Epithelial cell of prostate (primary cell): ENCODE results near the gene SVBP.
"Not testable (repeated sequence)": the region's sequence is repeated elsewhere in the genome, so short reads cannot be mapped to it uniquely, and the experiment has no call there.

Experiments used
- DNase-seq: peaks from one replicate; pipeline ENCODE4 v3.0.0-alpha.2; 2011; ENCODE audit warnings: low read depth, low spot score
- H3K27ac ChIP-seq: fragments of 450-650 bp; 2 replicates; pipeline ENCODE4 v1.5.1; 2017; ENCODE audit warnings: mild to moderate bottlenecking

The SVBP gene

GRCh38 chr1:42816585-42817439 is at the start of gene SVBP, which contains the start of gene ERMAP:
TSS of gene SVBP (minus strand) at chr1:42817397. CDS start at chr1:42816544, 853 bp downstream.
TSS of gene ERMAP (plus strand) at chr1:42817122. CDS start at chr1:42830449, 13,327 bp downstream.
- peak; percentile 10 for DNase-seq
- peak within 1 kb of the TSS; percentile 91 for H3K27ac ChIP-seq

DNA sequence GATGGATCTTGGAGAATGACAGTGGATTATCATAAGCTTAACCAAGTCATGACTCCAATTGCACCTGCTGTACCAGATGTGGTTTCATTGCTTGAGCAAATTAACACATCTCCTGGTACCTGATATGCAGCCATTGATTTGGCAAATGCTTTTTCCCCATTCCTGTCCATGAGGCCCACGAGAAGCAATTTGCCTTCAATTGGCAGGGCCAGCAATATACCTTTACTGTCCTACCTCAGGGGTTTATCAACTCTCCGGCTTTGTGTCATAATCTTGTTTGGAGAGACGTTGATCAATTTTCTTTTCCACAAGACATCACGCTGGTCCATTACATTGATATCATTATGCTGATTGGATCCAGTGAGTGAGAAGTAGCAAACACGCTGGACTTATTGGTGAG is 49.4 kb upstream of the SVBP start:
- DNase-seq, result no peak
- no peak overlapping the region for H3K27ac ChIP-seq

DNA sequence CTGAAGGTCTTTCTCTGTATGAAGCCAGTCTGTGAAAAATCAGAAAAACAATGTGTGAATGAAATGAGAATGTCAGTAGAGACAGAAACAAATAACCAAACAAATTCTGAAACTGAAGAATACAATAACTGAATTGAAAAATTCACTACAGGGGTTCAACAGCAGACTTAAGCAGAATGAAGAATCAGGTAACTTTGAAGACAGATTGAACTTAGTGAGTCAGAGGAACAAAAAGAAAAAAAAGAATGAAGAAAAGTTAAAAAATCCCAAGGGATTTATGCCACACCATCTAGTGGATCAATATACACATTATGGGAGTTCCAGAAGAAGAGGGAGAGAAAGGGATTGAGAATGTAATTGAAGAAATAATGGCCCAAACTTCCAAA is 43.8 kb upstream of the SVBP start:
- H3K27ac ChIP-seq, result no peak overlapping the region
- no peak for DNase-seq

- no peak for DNase-seq
Observed at GRCh38 chr1:42860339-42861013, 43.3 kb upstream of the SVBP start.

GRCh38 chr1:42859366-42859765 is 42.2 kb upstream of the SVBP start:
- H3K27ac ChIP-seq, DNase-seq: not testable (repeated sequence)

More at GRCh38 chr1:42860339-42861013, 43.3 kb upstream of the SVBP start:
- H3K27ac ChIP-seq, result no peak overlapping the region

DNA sequence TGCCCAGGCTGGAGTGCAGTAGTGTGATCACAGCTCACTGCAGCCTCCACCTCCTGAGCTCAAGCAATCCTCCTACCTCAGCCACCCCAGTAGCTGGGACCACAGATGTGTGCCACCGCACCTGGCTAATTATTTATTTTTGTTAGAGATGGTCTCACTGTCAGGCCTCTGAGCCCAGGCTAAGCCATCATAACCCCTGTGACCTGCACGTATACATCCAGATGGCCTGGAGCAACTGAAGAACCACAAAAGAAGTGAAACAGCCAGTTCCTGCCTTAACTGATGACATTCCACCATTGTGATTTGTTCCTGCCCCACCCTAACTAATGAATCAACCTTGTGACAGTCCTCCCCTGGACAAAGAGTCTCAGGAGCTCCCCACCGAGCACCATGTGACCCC is 39.4 kb upstream of the SVBP start:
- not testable (repeated sequence) for DNase-seq

DNA sequence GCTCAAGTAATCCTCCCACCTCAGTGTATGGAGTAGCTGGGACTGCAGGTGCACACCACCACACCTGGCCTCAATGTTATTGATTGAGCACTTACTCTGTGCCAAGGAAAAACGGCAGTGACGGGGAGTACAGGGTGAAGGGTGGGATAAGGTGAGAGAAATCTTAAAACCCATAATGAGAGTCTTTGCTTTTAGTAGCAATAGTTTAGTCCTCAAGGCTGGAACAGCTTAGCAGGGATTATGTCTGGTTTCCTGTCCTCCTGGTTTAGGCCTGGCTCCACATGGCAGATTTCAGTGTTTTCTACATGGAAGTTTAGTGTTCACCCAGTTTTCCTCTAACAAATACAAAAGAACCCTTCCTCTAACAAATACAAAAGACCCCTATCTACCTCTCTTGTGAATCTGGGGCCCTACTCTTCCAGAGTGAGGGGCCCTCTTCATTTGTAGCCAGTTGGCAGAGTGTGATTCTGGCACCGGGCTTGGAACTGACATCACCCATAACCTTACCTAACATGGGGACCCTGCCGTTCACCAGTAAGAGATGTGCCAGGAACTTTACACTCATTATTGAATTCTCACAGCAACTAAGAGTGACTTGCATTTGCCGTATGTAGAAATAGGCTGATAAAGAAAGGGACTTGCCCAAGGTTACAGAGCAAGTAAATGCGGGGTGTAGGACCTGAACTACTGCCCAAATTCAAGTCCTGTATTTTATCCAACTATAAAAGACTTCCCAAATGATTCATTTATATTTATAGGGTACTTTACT is 36.1 kb upstream of the SVBP start:
- no peak overlapping the region for H3K27ac ChIP-seq
- no peak for DNase-seq

More for the DNA sequence above, 39.4 kb upstream of the SVBP start:
- H3K27ac ChIP-seq, result not testable (repeated sequence)

DNA sequence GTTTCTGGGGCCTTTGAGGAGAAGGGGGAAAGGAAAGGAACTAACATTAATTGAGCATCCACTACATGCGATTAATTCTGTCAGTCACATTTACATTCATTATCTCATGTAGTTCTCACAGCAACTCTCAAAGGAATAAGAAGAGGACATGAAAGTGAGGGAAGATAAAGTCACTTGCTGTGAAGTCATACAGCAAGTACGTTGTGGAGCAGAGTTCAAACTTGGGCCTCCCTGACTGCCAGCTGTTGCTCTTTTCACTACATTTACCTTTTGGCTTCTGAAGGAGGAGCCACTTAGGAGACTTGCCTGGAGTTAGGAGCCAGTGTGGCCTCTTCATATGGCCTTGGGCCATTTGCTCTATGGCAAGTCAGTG is 35.4 kb upstream of the SVBP start:
- DNase-seq, result no peak

GRCh38 chr1:42851960-42852607 is 34.9 kb upstream of the SVBP start:
- no peak for DNase-seq
- no peak overlapping the region for H3K27ac ChIP-seq

More for the DNA sequence above, 35.4 kb upstream of the SVBP start:
- H3K27ac ChIP-seq, result no peak overlapping the region

DNA sequence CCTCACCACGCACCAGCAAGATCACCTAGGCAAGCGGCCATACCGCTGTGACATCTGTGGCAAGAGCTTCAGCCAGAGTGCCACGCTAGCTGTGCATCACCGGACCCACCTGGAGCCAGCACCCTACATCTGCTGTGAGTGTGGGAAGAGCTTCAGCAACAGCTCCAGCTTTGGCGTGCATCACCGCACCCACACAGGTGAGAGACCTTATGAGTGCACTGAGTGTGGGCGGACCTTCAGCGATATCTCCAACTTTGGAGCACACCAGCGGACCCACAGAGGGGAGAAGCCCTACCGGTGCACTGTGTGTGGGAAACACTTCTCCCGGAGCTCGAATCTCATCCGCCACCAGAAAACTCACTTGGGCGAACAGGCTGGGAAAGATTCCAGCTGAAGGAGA is 34.2 kb upstream of the SVBP start:
- DNase-seq, result no peak
- no peak overlapping the region for H3K27ac ChIP-seq

DNA sequence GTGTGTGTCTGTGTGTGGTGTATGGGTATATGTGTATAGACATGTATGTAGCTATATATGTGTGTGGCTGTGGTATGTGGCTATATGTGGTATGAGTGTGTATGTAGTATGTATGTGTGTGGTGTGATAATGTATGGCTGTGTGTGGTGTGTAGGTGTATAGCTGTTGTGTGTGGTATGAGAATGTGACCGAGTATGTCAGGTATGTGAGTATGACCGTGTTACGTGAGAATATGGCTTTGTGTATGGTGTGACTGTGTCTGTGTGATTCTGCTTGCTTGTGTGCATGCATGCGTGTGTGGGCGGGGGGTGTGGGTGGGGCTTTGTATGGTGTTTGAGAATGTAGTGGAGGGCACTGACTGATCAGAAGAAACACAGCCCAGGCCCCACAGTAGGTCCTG is 32.7 kb upstream of the SVBP start:
- H3K27ac ChIP-seq, result no peak overlapping the region
- DNase-seq, result no peak

- no peak overlapping the region for H3K27ac ChIP-seq
- no peak for DNase-seq
Observed at GRCh38 chr1:42848823-42849537, 31.8 kb upstream of the SVBP start.

DNA sequence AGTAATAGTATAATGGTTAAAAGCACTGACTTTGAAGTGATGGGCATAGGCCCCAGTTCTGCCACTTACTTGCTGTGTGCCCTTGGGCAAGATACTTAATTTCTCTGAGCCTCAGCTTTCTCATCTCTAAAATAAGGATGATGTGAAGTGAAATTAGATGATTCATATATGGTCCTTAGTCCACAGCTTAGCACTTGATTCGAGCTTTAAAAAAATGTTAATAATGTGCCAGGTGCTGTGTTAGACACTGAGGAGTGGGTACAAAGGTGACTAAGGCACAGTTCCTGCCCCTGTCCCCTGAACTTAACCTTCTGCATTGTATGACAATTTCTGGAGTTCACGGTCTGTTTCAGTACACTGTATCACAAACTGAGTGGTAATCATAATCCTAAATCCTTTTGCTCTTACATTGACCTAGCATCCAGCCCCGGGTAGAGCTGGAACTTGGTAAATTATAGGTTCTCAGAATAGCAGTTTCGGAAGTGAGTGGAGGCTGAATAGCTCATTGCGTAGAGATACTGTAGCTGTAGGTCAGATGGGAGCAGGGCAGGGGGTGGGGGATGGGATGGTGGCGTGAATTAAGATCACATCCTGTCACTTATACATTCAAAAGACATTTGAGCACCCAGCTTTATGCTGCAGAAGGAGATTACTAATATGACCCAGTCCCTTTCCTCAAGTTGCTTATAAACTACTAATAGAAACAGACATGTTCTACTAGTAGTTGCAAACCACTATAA is 30.7 kb upstream of the SVBP start:
- no peak overlapping the region for H3K27ac ChIP-seq
- no peak for DNase-seq

GRCh38 chr1:42847111-42847595 is 30.0 kb upstream of the SVBP start:
- no peak for DNase-seq
- no peak overlapping the region for H3K27ac ChIP-seq

- no peak within 1 kb of the TSS for H3K27ac ChIP-seq
- DNase-seq, result peak; percentile 86
Observed at GRCh38 chr1:42846257-42847110, 29.3 kb upstream of the SVBP start, which contains the start of gene ZNF691. TSS of gene ZNF691 (plus strand) at chr1:42846613. CDS start at chr1:42849659, 3,046 bp downstream.

DNA sequence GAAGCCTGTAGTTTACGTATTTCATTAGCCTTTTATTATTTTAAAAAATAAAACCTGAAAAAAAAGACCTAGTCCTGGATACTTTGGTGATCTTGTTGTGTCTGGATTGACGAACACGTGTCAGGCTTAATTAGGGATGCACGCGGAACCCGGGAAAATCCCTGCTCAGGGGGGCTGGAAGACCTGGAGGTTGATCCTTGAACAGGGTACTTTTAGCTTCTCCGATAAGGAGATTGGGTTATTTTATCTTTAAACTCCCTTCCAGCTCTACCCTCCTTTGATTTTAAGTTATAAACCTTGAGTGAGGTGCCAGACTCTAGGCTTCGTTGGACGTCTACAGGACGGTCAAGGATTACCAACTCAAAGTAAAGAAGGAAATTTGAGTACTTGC is 28.7 kb upstream of the SVBP start:
- no peak for DNase-seq
- no peak overlapping the region for H3K27ac ChIP-seq

DNA sequence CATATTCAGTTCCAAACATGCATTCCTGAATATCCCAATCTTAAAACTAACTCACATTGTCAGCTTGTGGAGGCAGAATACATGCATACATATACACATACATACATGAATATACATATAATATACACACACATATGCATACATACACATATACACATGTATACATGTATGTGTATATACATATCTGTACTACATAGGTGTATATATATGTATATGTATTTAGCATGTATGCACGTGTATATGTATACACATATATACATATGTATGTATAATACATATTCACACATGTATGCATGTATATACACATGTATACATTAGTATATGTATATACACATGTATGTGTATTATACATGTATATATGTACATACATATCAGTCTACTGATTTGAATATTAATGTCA is 28.0 kb upstream of the SVBP start:
- no peak for DNase-seq
- H3K27ac ChIP-seq, result no peak overlapping the region
